ENCODE data around the gene CCL17. TPM values are rescaled to one million over a fixed set of nuclear protein-coding genes. Genes with fewer than 3 reads are reported as not detected.
A peak's percentile ranks its signal among the peaks of the same experiment; 100 is the strongest.

The CCL17 gene
- total and polyA plus RNA-seq, 10 of the 15 experiments (the other 5 are each of a cell fraction or from before 2014, with no cell fraction given) = 1.2 to 84.9 (median 34.2) TPM

- peak; percentile 51 to 60 for TF ChIP-seq BHLHE40 (IDR thresholded peaks at IDR 0.05; ENCODE audit: borderline replicate concordance in 1 of 2, low read depth in 2 of 2, low read length in 1 of 2)
- TF ChIP-seq RELB (IDR thresholded peaks at IDR 0.05; ENCODE audit: low read depth) = peak; percentile 80
- TF ChIP-seq FOXM1 (IDR thresholded peaks at IDR 0.05; ENCODE audit: low read depth, low read length) = peak; percentile 27; the same call in 1 of the 2 replicates
- 0 out of 2 replicates have a peak, but pooled peaks have one; percentile 30 for TF ChIP-seq POLR2A (IDR thresholded peaks at IDR 0.05; ENCODE audit: low read depth, low read length)
- peak; percentile 93 for TF ChIP-seq CREB1 (IDR thresholded peaks at IDR 0.05; ENCODE audit: low read depth)
- peak; percentile 96 for TF ChIP-seq SMARCA5 (IDR thresholded peaks at IDR 0.05)
- peak; percentile 97 for TF ChIP-seq EED (IDR thresholded peaks at IDR 0.05; ENCODE audit: low read depth)
- TF ChIP-seq NBN (IDR thresholded peaks at IDR 0.05) = peak; percentile 61; the same call in 1 of the 2 replicates
- no peak for TF ChIP-seq ZNF274 (IDR thresholded peaks at IDR 0.05; ENCODE audit: insufficient read depth, insufficient read length)
- peak; percentile 37 for TF ChIP-seq SP1 (IDR thresholded peaks at IDR 0.05; ENCODE audit: low read depth, low read length)
- TF ChIP-seq DPF2 (IDR thresholded peaks at IDR 0.05) = peak; percentile 77; the same call in 1 of the 2 replicates
- no peak for TF ChIP-seq JUNB (IDR thresholded peaks at IDR 0.05)
- peak; percentile 67 for TF ChIP-seq NR2F1 (conservative IDR thresholded peaks at IDR 0.05)
- TF ChIP-seq RELA (IDR thresholded peaks at IDR 0.05; ENCODE audit: borderline replicate concordance, partially characterized antibody) = peak; percentile 13
- peak; percentile 62; the same call in 1 of the 2 replicates for TF ChIP-seq TCF12 (IDR thresholded peaks at IDR 0.05; ENCODE audit: low read depth, low read length)
- no peak for TF ChIP-seq RBBP5 (conservative IDR thresholded peaks at IDR 0.05)
- no peak for TF ChIP-seq CBX3 (IDR thresholded peaks at IDR 0.05; ENCODE audit: borderline replicate concordance, low read depth)
- TF ChIP-seq MTA2 (IDR thresholded peaks at IDR 0.05; ENCODE audit: low read depth) = peak; percentile 72
- peak; percentile 86 for TF ChIP-seq BCL11A (IDR thresholded peaks at IDR 0.05; ENCODE audit: low read depth, low read length)
- TF ChIP-seq CEBPB (IDR thresholded peaks at IDR 0.05; ENCODE audit: borderline replicate concordance in 1 of 2, low read depth in 2 of 2, low read length in 2 of 2) = no peak
- TF ChIP-seq MEF2A (IDR thresholded peaks at IDR 0.05; ENCODE audit: insufficient read depth, low read depth, low read length) = 0 out of 2 replicates have a peak, but pooled peaks have one; percentile 23
- no peak for TF ChIP-seq ATF3 (IDR thresholded peaks at IDR 0.05; ENCODE audit: borderline replicate concordance, extremely low read depth, low read depth, low read length)
- TF ChIP-seq, protein P1, sequence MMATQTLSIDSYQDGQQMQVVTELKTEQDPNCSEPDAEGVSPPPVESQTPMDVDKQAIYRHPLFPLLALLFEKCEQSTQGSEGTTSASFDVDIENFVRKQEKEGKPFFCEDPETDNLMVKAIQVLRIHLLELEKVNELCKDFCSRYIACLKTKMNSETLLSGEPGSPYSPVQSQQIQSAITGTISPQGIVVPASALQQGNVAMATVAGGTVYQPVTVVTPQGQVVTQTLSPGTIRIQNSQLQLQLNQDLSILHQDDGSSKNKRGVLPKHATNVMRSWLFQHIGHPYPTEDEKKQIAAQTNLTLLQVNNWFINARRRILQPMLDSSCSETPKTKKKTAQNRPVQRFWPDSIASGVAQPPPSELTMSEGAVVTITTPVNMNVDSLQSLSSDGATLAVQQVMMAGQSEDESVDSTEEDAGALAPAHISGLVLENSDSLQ (IDR thresholded peaks at IDR 0.05) = peak; percentile 5; the same call in 1 of the 2 replicates
- 0 out of 2 replicates have a peak, but pooled peaks have one; percentile 31 for TF ChIP-seq MXI1 (IDR thresholded peaks at IDR 0.05; ENCODE audit: low read depth, low read length)
- peak; percentile 83 for TF ChIP-seq MEF2B (IDR thresholded peaks at IDR 0.05; ENCODE audit: partially characterized antibody, poor library complexity, severe bottlenecking)
- peak; percentile 73; the same call in 1 of the 2 replicates for TF ChIP-seq CREM (IDR thresholded peaks at IDR 0.05; ENCODE audit: low read depth)
Measured at GRCh38 chr16:57357330-57358085, 47.1 kb upstream of the CCL17 start (continued).
